SH-SY5Y (cell line): ENCODE measurements around the gene VTI1A.

Experiments
- GATA2 ChIP-seq: IDR thresholded peaks from 2 replicates; pipeline ENCODE4 v1.6.1; 2011; ENCODE audit warnings: mild to moderate bottlenecking, low read depth, low read length
- GATA3 ChIP-seq: IDR thresholded peaks from 2 replicates; pipeline ENCODE4 v1.6.1; 2011; ENCODE audit warnings: low read depth, mild to moderate bottlenecking, low read length, moderate library complexity

Gene VTI1A

DNA sequence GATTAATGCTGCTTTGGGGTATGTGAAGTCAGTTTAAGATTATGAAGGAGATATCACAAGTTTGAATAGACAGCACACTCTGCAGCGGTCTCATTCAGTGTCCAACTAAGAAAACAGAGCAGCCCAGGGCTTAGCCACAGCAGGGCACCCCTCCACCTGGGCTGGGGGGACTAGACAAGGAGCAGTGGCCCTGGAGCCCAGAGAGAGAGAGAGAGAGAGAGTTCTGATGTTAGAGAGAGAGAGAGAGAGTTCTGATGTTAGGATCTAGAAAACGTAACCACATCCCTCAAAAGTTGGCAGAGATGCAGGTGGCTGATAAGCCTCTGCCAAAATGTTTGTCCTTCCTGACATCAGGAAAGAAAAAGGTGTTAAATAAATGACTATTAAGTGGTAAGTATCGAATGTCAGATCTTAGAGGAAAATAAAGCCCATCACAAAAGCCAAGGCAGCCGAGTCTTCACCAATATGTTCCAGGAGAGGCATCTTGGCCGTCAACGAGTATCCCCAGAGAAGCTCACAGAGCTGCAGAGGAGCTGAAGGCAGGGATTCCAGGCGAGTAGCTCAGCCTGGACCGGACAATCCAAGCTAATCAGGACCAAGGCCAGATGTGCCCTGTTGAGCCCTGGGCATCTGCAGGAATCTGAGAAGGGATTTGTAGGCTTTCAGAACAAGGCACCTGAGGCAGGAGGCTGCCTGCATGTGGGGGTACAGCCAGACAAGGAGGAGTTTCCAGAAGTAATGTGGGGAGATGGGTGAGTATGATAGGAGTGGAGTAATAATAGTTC is 352.9 kb downstream of the VTI1A start:
- TF ChIP-seq GATA3 (no peak), GATA2 (no peak)

- TF ChIP-seq GATA3 (no peak), GATA2 (no peak)
Measured at GRCh38 chr10:112801004-112801403, 354.0 kb downstream of the VTI1A start.

DNA sequence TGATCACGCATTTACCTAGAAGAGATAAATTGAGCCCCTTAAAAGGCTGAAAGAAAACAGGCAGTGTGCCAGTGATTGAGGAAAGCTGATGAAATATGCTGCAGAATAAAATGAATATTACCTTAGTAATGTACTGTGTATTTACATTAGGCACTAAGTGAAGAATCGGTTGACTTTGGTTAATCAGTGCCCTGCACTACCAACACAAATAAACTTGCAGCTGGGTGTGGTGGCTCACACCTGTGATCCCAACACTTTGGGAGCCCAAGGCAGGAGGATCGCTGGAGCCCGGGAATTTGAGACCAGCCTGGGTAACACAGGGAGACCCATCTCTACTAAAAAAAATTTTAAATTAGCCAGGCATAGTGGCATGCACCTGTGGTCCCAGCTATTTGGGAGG is 354.7 kb downstream of the VTI1A start:
- no peak for TF ChIP-seq GATA2
- TF ChIP-seq GATA3: no peak

DNA sequence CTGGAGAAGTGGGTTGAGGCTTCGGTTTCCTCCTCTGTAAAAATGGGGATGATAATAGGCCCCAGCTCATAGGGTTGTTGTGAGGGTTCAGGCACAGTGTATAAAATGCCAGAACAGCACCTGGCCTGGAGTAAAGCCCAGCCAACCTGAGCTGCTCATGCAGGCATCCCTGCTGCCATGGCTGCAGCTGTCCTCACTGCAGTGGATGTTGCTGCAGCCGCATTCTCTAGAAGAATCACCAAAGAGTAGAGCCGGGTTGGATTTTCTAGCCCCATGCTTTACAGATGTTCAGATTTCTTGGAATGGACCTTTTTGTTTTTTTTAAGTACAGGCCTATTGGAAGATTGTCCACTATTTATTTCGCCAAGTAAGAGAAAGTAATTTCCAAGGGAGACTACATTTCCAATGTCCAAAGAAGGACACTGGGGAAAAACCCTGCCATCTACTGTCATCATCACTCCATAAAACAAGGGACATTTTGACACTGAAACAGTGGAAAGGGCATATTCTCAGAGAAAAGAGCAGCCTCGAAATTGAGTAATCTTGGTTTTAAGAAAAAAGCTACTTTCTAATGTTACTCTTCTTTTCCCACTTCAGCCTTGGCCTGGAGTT is 355.5 kb downstream of the VTI1A start:
- no peak for TF ChIP-seq GATA3
- TF ChIP-seq GATA2: no peak

DNA sequence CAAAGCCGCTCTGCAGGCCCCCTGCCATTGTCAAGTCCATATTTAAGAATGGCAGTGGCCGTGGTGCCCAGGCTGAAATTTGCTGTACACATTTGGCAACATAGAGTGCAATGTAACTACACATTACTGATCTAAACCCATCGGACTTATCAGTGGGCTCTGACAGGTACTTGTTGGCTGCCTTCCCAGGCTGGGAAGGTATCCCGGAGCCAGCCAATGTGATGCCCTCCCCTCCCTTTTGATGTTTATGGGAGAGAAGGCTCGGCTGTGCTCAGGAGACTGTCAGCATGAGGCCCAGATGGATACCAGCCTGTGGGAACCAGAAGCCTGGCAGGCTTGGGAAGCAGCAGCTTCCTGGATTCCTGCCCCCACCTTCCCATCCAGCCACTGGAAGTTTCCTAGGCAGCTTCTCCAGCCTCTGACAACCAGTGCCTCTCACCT is 357.0 kb downstream of the VTI1A start:
- TF ChIP-seq GATA2: no peak
- TF ChIP-seq GATA3: no peak

GRCh38 chr10:112805254-112805590 is 358.2 kb downstream of the VTI1A start:
- TF ChIP-seq GATA2: no peak
- no peak for TF ChIP-seq GATA3

GRCh38 chr10:112805701-112806100 is 358.7 kb downstream of the VTI1A start:
- TF ChIP-seq GATA2 (no peak), GATA3 (no peak)

DNA sequence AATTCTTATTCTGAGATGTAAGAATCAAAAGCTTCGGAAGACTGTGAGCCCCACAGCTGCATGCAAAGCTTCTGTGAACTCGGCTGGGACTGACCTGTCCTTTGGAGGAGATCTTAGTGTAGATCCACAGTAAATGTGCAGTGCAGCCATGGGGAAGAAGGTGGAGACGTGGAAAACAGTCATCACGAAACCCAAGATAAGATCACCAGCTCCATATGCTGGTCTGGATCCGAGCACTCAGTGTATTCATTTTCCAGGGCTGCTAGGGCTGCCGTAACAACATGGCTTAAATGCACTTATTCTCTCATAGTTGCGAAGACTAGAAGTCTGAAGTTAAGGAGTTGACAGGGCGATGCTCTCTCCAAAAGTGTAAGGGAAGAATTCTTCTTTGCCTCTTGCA is 360.0 kb downstream of the VTI1A start:
- TF ChIP-seq GATA2 (peak; percentile 88), GATA3 (peak; percentile 72)

- TF ChIP-seq GATA3: no peak
- no peak for TF ChIP-seq GATA2
Measured at GRCh38 chr10:112809736-112810135, 362.7 kb downstream of the VTI1A start.

- TF ChIP-seq GATA3 (no peak), GATA2 (no peak)
Measured at GRCh38 chr10:112810711-112811151, 363.7 kb downstream of the VTI1A start.

GRCh38 chr10:112811741-112812551 is 364.9 kb downstream of the VTI1A start:
- TF ChIP-seq GATA3 (no peak), GATA2 (no peak)

GRCh38 chr10:112812586-112812985 is 365.6 kb downstream of the VTI1A start:
- TF ChIP-seq GATA2: no peak
- TF ChIP-seq GATA3: no peak

- TF ChIP-seq GATA3 (no peak), GATA2 (no peak)
Measured at GRCh38 chr10:112813866-112814591, 367.0 kb downstream of the VTI1A start.
